NT2/D1 (cell line): ENCODE results near the gene NOTCH1.

Experiments
- SUZ12 ChIP-seq: IDR thresholded peaks from 2 replicates; pipeline ENCODE4 v1.6.1; 2011; ENCODE audit not compliant: insufficient read length, insufficient read depth; ENCODE audit errors: extremely low read depth
- YY1 ChIP-seq: IDR thresholded peaks from 2 replicates; pipeline ENCODE4 v1.6.1; 2011; ENCODE audit not compliant: insufficient read length, insufficient read depth
- ZNF274 ChIP-seq: IDR thresholded peaks from 2 replicates; pipeline ENCODE4 v1.6.1; 2011; ENCODE audit warnings: mild to moderate bottlenecking, low read depth, low read length

- no peak for TF ChIP-seq YY1
- TF ChIP-seq ZNF274, result no peak
- TF ChIP-seq SUZ12, result no peak
These were observed 9.7 kb downstream of the NOTCH1 start for GRCh38 chr9:136536051-136536720.
